ENCODE results near the gene FAM111B.
"Not testable (repeated sequence)": the region's sequence is repeated elsewhere in the genome, so short reads cannot be mapped to it uniquely, and the experiment has no call there.

Gene FAM111B

DNA sequence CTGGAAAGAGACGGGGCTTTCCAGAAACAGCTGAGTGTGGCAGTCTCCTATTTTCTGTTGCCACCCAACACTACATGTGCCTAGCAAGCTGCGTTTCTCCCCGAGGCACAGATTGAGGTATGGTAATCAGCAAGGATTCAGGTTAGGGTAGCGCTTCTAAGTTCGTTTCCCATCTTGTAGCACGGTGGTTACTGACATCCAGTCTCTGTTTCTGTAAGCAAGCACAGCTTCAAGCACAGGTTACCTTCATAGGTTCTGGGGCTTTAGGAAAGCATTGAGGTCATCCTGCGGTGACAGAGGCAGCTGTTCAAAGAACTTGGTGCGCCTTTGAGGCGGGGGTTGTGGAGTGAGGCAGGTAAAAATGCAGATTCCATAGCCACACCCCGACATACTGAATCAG, 684 bp downstream of the FAM111B start:
- DNase-seq, result peak; percentile 53

DNA sequence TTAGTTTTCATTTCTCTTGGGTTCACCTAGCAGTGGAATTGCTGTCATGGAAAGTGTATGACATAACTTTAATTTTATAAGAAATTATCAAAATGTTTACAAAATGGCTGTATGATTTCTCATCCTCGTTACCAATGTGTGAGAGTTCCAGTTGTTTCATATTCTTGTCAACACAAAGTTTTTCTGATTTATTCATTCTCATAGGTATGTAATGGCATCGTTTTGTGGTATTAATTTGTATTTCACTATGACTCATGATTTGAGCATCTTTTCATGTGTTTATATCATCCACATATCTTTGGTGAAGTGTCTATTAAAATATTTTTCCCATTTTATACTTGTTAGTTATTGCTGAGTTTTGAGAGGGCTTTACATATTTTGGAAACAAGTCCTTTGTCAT, 5.5 kb downstream of the FAM111B start:
- no peak for DNase-seq

- no peak for DNase-seq
These were observed 7.3 kb downstream of the FAM111B start for GRCh38 chr11:59114344-59114743.

GRCh38 chr11:59115553-59115952, 8.5 kb downstream of the FAM111B start:
- DNase-seq, result no peak

DNA sequence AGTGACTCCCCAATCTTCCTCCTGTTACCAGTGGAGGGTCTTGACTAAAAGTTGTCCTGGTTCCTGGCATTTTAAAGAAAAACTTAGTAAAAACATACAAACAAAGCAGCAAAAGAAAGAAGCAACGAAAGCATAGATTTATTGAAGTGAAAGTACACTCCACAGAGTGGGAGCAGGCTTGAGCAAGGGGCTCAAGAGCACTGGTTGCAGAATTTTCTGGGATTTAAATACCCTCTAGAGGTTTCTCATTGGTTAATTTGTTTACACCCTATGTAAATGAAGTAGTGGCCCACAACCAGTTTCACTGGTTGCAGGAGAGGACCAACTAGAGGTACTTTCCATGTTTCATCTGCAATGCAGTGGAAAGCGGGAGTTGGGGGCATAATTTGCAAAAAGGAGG, 10.7 kb downstream of the FAM111B start:
- no peak for DNase-seq

DNA sequence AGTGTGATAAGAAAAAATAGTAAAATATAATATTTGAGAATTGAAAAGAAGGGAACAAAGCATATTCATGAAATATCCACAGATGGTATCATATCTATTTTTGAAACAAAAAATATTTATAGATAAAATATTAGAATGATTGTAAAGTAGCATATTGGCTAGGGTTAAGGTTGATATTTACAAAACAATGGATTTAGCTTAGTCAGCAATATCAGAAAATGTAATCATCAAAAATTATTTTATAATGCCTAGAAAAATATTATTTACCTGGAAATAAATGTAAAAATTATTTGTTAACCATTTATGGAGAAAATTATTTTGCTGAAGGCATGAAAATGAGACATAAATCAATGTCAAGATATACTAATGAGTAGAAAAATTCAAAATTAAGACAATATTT, 12.8 kb downstream of the FAM111B start:
- no peak for DNase-seq

- peak; percentile 81 for DNase-seq
These were observed 28.8 kb downstream of the FAM111B start for GRCh38 chr11:59135648-59136461.

DNA sequence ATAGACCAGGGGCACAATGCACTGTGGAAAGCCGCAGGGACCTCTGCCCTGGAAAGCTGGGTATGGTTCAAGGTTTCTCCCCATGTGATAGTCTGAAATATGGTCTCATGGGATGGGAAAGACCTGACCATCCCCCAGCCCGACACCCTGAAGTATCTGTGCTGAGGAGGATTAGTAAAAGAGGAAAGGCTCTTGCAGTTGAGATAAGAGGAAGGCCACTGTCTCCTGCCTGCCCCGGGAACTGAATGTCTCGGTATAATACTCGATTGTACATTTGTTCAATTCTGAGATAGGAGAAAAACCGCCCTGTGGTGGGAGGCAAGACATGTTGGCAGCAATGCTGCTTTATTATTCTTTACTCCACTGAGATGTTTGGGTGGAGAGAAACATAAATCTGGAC, 29.5 kb downstream of the FAM111B start:
- not testable (repeated sequence) for DNase-seq

DNA sequence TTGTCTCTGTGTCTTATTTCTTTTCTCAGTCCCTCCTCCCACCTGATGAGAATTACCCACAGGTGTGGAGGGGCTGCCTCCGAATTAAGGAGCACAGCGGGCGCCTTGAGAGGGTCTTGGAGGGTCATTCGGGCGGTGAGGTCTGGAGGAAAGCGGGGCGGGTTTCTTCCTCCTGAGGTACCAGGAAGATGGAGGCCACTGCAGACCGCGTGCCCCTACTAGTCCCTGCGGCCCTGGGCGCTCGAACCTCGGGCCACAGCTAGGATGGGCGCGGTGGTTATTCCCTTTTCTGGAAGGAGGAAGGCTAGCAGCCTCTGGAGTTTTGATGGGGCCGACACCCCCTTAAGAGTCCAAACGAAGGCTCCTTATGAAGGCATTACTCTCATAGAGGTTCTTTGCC, 30.2 kb downstream of the FAM111B start:
- DNase-seq, result no peak

DNA sequence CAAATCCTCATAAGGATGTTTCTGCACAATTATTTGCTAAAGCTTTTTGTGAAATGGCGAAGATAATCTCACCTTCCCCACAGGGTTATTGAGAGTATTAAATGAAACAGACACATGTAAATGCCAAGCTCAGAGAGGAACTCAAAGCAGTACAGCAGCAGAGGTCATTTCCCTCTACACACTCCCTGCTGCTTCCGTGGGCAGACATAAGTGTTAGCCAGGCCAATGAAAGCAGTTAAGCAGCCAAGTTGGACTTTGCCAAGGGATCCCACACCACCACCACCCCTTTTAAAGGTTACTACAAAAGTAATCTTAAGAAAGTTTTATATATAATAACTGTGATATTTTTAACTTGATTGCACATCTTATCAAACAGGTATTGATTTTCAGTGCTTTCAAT, 31.6 kb downstream of the FAM111B start:
- no peak for DNase-seq

- no peak for DNase-seq
These were observed 34.2 kb downstream of the FAM111B start for GRCh38 chr11:59141191-59141590.

DNA sequence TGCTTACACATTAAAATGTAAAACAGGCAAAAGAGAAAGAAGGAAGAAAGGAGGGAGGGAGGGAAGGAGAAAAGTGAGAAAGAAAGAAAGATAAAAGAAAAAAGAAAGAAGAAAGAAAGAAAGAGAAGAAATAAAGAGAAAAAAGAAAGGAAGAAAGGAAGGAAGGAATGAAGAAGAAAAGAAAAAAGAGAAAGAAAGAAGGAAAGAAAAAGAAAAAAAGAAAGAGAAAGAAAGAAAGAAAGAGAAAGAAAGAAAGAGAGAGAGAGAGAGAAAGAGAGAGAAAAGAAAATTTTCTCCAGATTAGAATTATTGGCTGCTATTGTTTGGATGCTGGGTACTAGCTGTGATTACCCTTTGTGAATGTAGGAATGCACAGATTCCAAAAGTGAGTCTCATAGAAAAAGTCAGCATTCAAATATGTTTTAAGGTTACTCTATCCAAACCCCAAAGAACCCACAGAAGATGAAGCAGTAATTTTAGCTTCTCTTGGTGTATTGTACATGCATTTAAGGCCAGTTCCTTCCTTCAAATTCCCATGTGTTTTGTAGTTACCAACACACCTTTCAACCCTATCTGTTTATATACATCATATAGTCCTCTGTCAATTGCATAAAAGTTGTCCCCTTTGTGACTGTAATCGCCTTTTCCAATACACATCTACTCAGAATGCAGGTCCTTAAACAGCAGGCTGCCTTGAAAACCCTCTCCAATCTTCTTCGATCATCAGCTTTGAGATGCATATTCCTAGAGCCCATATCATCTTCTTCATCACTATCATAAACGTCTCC, 34.8 kb downstream of the FAM111B start:
- DNase-seq, result peak; percentile 45

DNA sequence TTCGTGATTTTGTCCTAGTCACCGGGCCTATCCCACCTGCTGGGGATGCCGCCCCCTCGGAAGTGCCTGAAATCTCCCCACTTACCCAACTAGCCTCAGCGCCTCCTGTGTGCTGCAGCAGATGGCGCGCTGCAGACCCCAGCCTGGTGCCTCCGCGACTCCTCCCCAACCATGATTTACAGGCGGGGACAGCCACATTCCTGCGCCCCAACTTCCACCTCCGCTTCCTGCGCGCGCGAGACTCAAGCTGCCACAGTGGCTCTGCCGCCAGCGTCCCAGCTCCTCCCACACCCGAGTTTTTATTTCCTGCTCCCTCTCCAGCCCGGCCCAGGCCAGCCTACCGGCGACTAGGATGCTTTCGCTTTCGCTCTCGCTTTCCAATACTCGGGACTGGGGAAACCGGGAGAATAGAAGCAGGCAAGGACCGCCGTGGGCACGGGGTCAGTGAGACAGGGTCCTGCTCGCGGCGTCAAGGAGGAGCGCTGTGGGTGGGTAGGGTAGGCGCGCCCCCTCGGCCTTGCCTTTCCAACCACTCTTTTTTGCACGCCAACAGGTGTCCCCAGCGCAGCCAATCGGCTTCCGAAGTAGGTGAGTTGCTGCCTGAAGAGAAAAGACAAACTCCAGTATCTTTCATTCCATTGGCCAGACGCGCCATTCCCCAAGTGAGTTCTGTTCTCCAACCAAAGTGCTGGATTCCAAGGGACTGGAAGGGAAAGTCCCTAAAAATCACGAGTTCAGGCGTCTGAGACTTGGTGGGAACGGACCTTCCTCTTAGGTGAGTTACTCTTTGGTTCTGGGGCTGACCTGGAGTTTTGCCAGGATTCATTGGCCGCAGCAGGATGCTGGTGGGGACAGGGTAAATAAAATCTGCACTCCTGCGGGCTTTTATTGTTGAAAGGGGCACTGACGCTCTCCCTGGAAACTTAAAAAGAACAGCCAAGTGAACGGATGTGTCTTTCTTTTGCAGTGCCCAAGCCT, 35.8 kb downstream of the FAM111B start, which contains the start of gene FAM111A:
FAM111A (plus strand) TSS at position 327 of the 978 bp plus-strand sequence. CDS start 6,017 bp downstream, outside the sequence.
- DNase-seq, result peak; percentile 92

DNA sequence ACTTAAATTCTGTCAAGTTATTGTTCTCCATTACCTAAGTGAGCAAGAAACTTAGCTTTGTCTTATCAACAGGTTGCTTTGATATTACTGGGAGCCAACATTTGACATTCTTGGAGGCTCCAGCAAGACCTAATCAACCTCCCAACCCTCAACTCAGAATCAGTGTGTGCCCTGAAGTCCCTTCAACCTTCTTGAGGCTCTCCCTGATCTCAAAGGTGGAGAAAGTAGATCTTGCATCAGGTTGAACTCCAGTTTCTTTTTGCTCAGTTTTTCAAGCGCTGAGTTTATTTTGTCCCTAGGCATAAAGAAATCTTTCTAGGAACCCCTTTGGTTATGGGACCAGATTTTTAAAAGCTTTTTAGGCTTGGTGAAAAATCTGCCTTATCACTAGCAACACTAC, 37.1 kb downstream of the FAM111B start:
- DNase-seq, result peak; percentile 10

DNA sequence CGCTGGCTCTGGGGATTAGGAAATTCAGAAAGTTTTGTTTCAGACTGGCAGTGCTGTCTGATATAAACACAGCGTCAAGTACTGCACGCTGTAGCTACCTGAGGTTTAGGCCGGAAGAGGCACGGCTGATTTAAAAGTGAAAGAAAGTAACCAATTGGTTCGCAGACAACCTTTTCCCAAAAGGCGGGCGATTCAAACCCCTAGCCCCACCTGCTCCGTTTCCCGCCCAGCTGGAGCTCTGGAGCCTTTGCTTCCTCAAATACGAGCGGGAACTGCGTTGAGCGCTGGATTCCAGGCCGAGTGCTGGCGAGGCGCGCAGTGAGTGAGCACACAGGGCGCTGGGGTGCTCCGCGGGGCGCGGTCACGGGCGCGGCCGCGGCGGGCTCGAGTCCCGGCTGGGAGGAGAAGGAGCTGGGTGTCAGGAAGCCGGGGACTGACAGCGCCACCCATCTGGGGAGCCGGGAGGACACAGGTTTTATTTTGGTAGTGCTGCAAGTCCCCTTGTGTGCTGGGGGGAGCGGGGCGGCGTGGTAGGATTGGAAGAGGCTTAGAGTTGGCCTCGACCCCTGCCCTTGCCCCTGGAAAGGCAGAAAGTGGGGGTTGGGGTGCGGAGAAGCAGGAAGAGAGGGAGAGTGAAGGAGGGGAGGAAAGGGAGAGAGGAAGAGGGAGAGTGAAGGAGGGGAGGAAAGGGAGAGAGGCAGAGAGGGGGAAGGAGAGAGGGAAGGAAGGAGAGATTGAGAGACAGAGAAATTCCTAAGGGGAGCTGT, 37.7 kb downstream of the FAM111B start:
- peak; percentile 95 for DNase-seq

DNA sequence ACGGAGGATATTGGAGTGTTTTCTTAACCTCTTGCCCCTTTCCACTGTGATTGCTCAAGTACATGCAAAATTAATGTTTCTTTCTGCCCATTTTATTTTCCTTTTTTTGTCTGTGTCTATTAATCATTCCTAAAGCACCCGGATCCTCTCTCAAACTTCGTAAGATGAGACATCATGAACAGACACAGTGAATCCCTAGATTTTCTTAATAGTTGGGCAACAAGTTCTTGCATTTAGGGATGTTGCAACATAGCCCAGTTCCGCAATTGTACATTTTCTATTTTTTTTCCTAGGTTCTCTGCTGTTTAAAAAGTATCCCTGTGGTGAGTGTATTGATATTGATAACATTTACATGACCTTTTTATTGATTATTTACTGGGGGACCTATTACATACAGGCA, 38.5 kb downstream of the FAM111B start:
- no peak for DNase-seq

DNA sequence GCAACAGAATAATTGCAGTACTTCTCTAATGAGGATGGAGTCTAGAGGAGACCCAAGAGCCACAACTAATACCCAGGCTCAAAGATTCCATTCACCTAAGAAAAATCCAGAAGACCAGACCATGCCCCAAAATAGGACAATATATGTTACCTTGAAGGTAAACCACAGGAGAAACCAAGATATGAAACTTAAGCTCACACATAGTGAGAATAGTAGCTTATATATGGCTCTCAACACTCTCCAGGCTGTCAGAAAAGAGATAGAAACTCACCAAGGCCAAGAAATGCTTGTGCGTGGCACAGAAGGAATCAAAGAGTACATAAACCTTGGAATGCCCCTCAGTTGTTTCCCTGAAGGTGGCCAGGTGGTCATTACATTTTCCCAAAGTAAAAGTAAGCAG, 44.7 kb downstream of the FAM111B start:
- DNase-seq, result no peak

DNA sequence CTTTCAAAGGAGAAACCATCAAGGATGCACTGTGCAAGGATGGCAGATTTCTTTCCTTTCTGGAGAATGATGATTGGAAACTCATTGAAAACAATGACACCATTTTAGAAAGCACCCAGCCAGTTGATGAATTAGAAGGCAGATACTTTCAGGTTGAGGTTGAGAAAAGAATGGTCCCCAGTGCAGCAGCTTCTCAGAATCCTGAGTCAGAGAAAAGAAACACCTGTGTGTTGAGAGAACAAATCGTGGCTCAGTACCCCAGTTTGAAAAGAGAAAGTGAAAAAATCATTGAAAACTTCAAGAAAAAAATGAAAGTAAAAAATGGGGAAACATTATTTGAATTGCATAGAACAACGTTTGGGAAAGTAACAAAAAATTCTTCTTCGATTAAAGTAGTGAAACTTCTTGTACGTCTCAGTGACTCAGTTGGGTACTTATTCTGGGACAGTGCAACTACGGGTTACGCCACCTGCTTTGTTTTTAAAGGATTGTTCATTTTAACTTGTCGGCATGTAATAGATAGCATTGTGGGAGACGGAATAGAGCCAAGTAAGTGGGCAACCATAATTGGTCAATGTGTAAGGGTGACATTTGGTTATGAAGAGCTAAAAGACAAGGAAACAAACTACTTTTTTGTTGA, 45.4 kb downstream of the FAM111B start:
- DNase-seq, result no peak

DNA sequence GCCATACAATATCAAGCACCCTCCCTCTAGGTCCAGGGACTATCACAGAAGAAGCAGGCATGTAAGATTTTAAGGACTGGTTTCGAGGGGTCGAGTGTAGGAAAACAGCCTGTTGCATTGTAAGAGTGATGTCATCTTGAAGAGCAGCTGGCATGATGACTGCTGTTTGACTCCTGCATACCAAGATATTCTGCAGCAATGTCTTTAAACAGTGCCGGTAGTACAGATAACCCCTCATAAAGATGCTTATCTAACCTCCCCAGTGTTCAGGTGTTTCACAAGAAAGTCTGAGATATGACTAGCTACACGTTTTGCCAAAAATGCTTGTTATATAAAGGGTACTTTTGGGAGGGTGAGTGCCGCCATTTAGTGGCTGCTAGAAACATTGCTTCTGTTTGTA, 47.6 kb downstream of the FAM111B start:
- DNase-seq, result no peak

DNA sequence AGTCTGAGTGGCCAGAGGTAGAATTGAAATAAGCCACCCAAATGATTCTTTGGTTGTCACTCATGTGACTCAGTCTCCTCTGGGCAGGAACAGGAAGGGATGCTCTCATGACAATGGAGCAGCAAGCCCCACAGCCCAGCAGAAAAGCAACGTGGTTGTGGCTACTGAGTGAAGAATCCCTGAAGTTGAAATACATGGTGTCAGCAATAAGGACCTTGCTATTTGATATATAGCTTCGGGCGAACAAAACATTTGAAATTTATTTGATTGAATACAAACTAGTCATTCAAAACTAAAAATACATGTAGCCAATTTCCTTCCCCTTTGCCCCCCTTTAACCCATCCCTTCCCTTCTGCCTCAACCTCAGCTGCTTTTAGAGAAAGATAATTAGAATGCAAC, 50.4 kb downstream of the FAM111B start:
- no peak for DNase-seq

DNA sequence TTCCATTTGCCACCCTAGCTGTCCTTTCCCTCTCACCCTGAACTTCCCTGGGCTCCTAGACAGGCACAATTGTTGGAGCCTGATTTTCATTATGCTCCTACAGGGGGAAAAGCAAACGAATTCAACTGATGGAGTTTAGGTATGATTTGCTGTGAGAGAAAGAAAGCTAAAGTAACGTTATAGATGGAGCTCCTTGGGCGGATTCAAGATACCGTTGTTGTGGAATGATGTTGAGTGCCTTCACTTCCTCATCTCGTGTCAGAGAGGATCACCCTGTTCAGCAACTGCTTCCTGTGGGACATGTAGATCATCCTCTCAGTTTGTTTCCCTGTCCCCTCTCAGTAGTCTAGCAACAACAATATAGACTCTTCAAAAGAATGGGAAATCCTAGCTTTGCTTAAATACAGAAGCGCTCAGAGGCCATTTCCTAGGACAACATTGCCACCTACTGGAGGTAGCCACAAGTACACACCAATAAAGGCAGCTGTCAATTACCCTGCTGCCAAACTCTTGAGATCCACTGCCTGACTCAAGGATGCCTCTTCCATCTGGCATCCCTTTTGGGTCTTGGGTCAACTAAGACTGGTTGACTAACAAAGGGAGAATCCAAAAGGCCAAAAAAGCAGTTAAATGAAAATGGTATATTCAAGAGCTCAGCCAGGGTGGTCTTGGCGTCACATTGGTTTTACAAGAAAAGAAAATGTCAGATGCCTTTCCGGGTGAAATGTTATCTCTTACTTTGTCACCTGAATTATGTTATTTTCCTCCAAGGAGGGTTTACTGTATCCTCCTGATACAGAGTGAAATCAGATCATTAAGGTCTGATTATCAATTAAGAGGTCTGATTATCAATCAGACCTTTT, 51.4 kb downstream of the FAM111B start:
- peak; percentile 85 for DNase-seq

Data from DMS53 (cell line).